ENCODE measurements around the gene FBLN2.

FBLN2 gene

GRCh38 chr3:13581485-13582365 lies 32.8 kb downstream of the FBLN2 start:
- DNase-seq (ENCODE audit: low read depth in 2 of 2): no peak

DNA sequence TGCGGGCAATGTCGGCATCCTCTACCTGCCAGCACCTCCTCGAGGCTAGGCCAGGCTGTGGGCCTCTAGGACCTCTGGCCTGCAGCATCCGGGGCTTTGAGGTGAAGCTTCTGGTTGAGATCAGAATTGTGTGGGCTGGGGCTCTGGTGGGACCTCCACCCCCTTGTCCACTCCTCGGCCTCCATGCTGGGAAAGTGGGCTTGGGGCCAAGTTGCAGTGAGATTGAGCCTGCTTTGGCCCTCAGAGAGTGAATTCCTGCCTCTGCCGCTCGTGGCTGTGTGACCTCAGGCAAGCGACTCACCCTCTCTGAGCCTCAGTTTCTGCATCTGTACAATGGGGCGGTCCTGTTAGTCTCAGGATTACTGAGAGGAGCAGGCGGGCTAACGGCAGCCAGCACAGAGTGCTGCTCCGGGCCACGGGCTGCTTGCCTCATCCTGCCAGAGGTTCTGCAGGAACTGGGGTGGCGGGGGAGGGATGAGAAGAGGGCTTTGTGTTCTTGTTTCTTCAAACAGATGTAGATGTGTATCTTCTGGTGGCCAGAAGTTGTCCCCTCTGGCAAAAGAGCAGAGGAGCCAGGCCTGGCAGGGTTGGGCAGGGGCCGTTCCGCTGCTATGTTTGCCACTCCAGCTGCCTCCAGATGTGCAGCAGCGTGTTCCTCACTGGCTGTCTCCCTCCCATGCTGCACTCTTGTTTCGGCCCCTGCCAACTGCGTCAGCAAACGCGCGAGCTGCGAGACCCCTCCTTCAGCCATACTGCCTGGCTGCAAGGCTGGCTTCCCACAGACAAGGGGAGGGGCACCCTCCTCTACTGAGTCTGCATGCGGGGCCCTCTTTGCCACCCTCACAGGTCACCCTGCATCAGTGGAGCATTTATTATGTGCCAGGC lies 33.7 kb downstream of the FBLN2 start:
- no peak for DNase-seq (ENCODE audit: low read depth in 2 of 2)

DNA sequence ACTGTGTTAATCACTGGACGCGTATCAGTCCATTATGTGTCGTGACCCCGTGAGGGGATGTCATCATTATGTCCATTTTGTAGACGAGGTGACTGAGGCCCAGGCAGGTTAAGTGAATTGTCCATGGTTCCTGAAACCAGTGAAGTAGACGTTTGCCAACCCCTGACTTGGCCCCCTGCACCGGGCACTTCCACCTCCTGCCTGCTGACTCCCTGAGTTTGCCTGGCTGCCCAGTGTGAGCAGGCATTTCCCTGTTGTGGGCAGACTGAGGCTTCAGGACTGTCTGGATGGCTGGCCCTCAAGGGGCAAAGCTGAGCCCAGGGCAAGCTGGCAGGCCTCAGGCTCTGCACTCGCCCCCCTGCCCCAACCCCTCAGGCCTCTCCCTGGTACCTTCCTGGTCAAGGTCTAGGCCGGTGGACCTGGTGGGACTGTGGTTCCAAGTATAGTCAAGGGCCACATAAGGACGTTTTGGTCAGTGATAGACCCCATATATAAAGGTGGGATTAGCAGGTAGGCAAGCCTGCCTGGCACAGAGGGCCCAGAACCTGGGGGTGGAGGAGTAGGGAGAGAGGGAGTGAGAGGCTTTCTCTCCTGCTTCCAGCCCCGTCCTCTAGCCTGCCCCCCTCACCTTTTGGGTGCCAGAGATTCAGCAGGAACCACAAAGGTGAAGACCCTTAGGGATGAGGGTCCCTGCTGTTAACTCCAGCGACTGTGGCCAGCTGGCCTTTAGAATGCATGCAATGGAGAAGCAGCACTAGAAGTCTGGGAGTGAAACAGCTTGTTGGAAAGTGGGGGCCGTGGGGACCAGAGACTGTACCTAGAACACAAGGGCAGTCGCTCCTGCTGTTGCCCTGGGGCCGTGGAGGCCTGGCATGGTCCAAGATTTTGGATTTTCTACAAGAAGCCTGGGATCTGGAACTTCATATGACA lies 34.6 kb downstream of the FBLN2 start:
- no peak for DNase-seq (ENCODE audit: low read depth in 2 of 2)

GRCh38 chr3:13584427-13584891 lies 35.5 kb downstream of the FBLN2 start:
- no peak for DNase-seq (ENCODE audit: low read depth in 2 of 2)

DNA sequence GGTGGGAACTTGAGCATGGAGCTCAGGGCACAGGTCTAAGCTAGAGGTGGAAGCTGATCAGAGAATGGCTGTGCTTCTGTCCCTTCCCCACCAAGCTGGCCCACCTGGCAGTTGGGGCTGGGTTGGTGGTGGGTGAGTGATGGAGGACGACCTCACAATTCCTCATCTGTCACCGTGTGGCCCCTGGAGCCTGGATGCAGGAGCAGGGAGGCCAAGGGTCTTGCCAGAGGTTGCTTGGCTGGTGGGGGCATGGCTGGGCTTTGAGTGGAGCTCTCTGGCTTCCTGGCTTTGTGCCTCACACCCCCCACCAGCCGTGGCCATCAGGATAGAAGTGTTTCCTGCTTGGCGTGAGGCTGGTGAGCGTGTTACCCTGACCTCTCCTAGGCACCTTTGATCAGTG lies 36.0 kb downstream of the FBLN2 start:
- no peak for DNase-seq (ENCODE audit: low read depth in 2 of 2)

DNA sequence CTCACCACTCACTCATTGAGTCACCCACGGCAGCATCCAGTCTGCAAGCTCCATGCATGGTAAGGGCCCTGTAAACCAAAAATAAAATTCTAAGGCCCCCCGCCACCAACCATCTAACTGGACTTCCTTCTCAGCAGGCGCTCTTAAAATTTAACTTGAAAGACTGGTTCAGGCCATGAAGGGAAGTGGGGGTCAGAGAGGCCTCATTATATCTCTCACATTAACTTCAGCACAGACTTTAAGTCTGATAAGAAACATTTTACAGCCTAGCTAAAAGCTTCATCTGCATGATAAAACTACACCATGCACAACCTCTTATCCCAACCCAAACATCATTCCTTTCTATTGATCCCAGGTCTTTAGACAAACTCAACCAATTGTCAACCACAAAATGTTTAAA lies 38.5 kb downstream of the FBLN2 start:
- no peak for DNase-seq (ENCODE audit: low read depth in 2 of 2)

DNA sequence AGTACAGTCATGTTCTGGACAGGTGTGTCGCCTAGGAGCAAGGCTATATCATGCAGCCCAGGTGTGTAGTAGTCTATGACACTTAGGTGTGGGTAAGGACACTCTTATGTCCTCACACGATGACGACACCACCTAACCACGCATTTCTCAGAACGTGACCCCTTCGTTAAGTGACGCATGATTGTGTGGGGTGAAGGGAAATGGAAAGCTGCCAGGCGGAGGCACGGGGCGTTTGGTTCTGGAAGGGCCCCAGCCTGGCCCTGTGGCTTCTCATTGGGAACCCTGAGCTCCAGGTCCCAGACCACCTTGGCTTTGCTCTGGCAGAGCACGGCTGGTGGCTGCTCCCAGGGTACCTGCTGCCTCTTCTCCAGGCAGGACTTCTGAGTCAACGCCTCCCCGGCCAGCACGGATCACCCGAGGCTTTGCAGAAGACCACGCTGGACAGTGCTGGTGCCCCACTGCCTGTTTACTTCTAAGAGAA lies 39.3 kb downstream of the FBLN2 start:
- DNase-seq (ENCODE audit: low read depth in 2 of 2): no peak

DNA sequence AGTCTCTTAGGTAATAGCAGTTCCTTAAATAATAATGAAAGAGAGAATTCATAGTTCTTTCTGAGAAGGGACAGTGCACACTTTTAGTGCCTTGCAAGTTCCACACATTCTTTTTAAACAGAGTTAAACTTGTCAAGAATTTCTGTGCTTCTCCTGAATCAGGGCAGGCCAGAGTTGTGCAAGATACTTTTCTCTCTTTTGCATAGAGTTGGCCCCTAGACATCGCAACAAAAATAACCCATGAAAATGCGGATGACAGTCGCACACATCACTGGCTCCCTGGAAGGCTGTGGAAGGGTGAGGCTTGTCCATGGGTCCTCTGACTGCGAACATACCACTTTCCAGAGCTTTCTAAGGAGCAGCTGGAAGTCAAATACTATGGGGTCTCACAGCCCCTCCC lies 40.1 kb downstream of the FBLN2 start:
- no peak for DNase-seq (ENCODE audit: low read depth in 2 of 2)

DNA sequence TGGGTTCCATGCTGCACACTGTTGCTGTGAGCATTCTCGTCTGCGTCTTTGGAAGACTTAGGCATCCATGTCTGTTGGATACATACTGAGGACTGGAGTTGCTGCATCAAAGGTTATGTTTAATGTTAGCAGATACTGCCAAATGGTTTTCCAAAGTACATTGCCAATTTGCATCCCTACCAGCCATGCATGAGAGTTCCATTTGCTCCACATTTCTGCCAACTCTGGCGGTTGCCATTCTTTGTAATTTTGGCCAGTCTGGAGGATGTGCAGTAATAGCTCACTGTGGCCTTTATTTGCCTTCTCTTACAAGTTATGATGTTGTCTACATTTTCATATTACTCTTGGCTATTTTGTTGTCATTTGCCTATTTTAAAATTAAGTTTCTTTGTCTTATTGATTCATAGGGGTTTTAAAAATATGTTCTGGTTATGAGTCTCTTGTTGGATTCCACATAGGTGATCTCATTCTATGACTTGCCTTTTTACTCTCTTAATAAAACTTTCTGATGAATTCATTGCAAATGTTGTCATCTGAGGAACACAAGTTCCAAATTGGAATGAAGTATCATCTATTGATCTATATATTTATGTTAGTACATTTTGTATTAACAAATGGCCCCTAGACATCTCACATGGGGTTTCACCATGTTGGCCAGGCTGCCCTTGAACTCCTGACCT lies 42.1 kb downstream of the FBLN2 start:
- DNase-seq (ENCODE audit: low read depth in 2 of 2): no peak

DNA sequence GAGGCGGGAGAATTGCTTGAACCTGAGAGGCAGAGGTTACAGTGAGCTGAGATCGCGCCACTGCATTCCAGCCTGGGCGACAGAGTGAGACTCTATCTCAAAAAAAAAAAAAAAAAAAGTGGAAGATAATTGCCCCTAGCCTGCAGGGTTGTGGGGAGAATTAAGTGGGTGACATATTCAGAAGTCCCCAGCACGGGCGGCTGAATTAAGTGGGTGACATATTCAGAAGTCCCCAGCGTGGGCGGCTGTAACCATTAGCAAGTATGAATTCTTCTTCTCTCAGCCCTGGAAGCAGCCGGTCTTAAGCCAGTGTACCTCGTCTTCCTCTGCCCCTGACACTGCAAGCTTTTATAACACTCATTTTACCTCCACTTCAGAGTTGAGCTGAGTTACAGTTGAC lies 44.7 kb downstream of the FBLN2 start:
- no peak for DNase-seq (ENCODE audit: low read depth in 2 of 2)

- DNase-seq (ENCODE audit: low read depth in 2 of 2): no peak
Measured at GRCh38 chr3:13594146-13594545, 45.2 kb downstream of the FBLN2 start.

DNA sequence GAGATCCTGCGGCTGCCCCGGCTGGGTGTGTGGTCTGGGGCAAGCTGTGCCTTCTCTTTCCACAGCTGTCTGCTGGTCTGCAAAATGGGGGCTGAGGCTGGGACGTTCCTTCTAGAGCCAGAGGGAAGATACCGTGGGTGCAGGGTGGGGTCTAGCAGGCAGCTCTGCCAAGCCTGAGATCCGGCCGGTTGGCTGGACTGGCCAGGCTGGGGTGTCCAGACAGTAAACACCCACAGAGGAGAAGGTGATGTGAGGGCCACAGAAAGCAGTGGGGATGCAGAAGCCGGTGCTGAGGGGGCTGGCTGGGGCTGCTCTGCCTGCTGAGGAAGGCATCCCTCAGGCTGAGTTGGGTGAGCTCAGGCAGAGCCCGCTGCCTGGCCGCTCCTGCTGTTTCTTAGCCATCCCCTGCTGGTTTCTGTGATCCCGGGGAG lies 46.1 kb downstream of the FBLN2 start:
- no peak for DNase-seq (ENCODE audit: low read depth in 2 of 2)

GRCh38 chr3:13595485-13595884 lies 46.6 kb downstream of the FBLN2 start:
- no peak for DNase-seq (ENCODE audit: low read depth in 2 of 2)

- no peak for DNase-seq (ENCODE audit: low read depth in 2 of 2)
Measured at GRCh38 chr3:13596426-13597205, 47.7 kb downstream of the FBLN2 start.

GRCh38 chr3:13597661-13598060 lies 48.7 kb downstream of the FBLN2 start:
- no peak for DNase-seq (ENCODE audit: low read depth in 2 of 2)

- DNase-seq (ENCODE audit: low read depth in 2 of 2): no peak
Measured at GRCh38 chr3:13598201-13598600, 49.3 kb downstream of the FBLN2 start.

GRCh38 chr3:13598926-13599886 lies 50.3 kb downstream of the FBLN2 start:
- no peak for DNase-seq (ENCODE audit: low read depth in 2 of 2)

DNA sequence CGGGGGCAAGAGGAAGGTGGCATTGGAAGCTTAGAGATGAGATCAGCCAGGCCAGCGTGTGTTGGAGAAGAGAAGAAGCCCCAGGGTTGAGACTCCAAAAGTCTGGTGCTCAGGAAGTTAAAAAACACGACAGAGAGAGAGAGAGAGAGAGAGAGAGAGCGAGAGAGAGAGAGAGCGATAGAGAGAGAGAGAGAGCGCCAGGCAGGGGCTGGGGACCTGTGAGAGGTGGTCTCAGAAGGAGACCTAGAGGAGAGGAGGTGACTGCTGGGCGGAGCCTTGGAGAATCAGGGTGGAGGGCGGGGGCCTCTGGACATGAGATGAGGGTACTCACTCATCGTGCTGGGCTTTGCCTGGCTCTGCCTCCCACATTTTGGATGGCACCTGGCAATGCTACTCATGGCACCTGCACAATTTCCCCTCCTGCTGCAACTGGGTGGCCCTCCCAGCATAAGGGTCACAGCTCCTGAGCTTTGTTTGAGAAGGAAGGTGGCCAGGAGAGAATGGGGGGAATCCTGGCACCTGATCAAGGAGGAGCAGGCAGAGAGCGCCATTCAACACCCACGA lies 51.0 kb downstream of the FBLN2 start:
- DNase-seq (ENCODE audit: low read depth in 2 of 2): no peak

All from stimulated activated CD4-positive, alpha-beta T cell treated with anti-CD3 and anti-CD28 coated beads, Interleukin-1b, Interleukin-23, amount 100 ng/mL, for 1 hour (primary cell).